ENCODE results near the gene SMIM3. TPM values are rescaled to one million over a fixed set of nuclear protein-coding genes. Genes with fewer than 3 reads are reported as not detected.

Gene SMIM3
- total and polyA plus RNA-seq, 2 of the 13 experiments (the other 11 are each of a cell fraction or from before 2014, with no cell fraction given) = 11.6 to 96.7 TPM

- TF ChIP-seq SNAPC4 (CRISPR knock-in tag; IDR thresholded peaks at IDR 0.05) (no peak), ZNF329 (CRISPR knock-in tag; IDR thresholded peaks at IDR 0.05; ENCODE audit: low read depth) (no peak), NFAT5 (CRISPR knock-in tag; IDR thresholded peaks at IDR 0.05) (no peak), GABPA (IDR thresholded peaks at IDR 0.05; ENCODE audit: low read depth, low read length) (no peak), GABPA (CRISPR knock-in tag; IDR thresholded peaks at IDR 0.05; ENCODE audit: low read depth) (peak; percentile 31), ZFX (CRISPR knock-in tag; IDR thresholded peaks at IDR 0.05; ENCODE audit: low read depth) (no peak; the same call in 1 of the 2 replicates), UBTF (CRISPR knock-in tag; IDR thresholded peaks at IDR 0.05) (no peak), SOX13 (IDR thresholded peaks at IDR 0.05) (no peak), SOX13 (CRISPR knock-in tag; conservative IDR thresholded peaks at IDR 0.05 in 1 of 2, IDR thresholded peaks at IDR 0.05 in 1 of 2) (no peak), ZBTB1 (CRISPR knock-in tag; IDR thresholded peaks at IDR 0.05; ENCODE audit: borderline replicate concordance) (no peak), ZBTB10 (CRISPR knock-in tag; IDR thresholded peaks at IDR 0.05; ENCODE audit: borderline replicate concordance) (no peak), ATM (IDR thresholded peaks at IDR 0.05; ENCODE audit: borderline replicate concordance) (no peak)
Measured at GRCh38 chr5:150781706-150782614, 3.4 kb downstream of the SMIM3 start (continued).

All from HepG2 (cell line).